IMR-90 (cell line): Measurements from ENCODE around the gene SLC17A9. TPM values are rescaled to one million over a fixed set of nuclear protein-coding genes. Genes with fewer than 3 reads are reported as not detected.

ENCODE experiments used
- ATAC-seq: fragments of 200-7000 bp; cut with Tn5 transposase; 2 replicates; pipeline ENCODE4 v1.9.1; 2020; ENCODE audit warnings: low read depth, mild to moderate bottlenecking, moderate library complexity
- BruUV-seq: library from RNA; stranded (reverse); fragments of 400-500 nt; replicated peaks from 2 replicates; lab custom pipeline; 2021; lab: Mats Ljungman, UMichigan
- CTCF ChIA-PET: fragments of 300-600 bp; formaldehyde crosslinking; extraction: SDS; loops from one replicate; lab custom pipeline; 2021; ENCODE audit warnings: antibody characterized with exemption; lab: Yijun Ruan, JAX
- POLR2A ChIA-PET: fragments of 300-600 bp; sonication (Branson Sonifier 250); formaldehyde crosslinking; loops from one replicate; lab custom pipeline; 2022; ENCODE audit warnings: antibody characterized with exemption; ENCODE audit not compliant: unreplicated experiment; lab: Charles Lee
- DNase-seq: peaks from one replicate; pipeline ENCODE4 v3.0.0; 2013
- H2AFZ ChIP-seq: replicated peaks from 2 replicates; pipeline ENCODE3; 2013; ENCODE audit warnings: low read length, mild to moderate bottlenecking; ENCODE audit not compliant: poor library complexity
- H2AK5ac ChIP-seq: 2 replicates; pipeline ENCODE4 v1.6.1; 2013; ENCODE audit warnings: low read depth, low read length, inconsistent platforms
- H2AK9ac ChIP-seq: replicated peaks from 2 replicates; pipeline ENCODE3; 2013; ENCODE audit warnings: mild to moderate bottlenecking, low read depth, low read length, moderate library complexity; ENCODE audit not compliant: poor library complexity
- H2BK120ac ChIP-seq: 2 replicates; pipeline ENCODE4 v1.6.1; 2013; ENCODE audit warnings: low read depth, low read length, inconsistent platforms
- H2BK15ac ChIP-seq: 3 replicates; pipeline ENCODE4 v1.6.1; 2013; ENCODE audit warnings: low read depth, low read length, inconsistent platforms
- H2BK20ac ChIP-seq: 2 replicates; pipeline ENCODE4 v1.6.1; 2013; ENCODE audit warnings: low read depth, mild to moderate bottlenecking, inconsistent platforms, low read length, moderate library complexity
- H2BK5ac ChIP-seq: 2 replicates; pipeline ENCODE4 v1.6.1; 2013; ENCODE audit warnings: mild to moderate bottlenecking, low read depth, low read length, inconsistent platforms; ENCODE audit not compliant: poor library complexity, severe bottlenecking
- H3K14ac ChIP-seq: replicated peaks from 2 replicates; pipeline ENCODE4 v1.6.1; 2013; ENCODE audit warnings: low read depth, low read length, inconsistent platforms
- H3K18ac ChIP-seq: 2 replicates; pipeline ENCODE4 v1.6.1; 2013; ENCODE audit warnings: low read depth, low read length, control low read depth
- H3K23ac ChIP-seq: 2 replicates; pipeline ENCODE4 v1.6.1; 2013; ENCODE audit warnings: low read depth, low read length, inconsistent platforms
- H3K27ac ChIP-seq: 2 replicates; pipeline ENCODE4 v1.5.1; 2013; ENCODE audit warnings: mild to moderate bottlenecking, control low read depth, low read length; ENCODE audit not compliant: insufficient read depth
- H3K27me3 ChIP-seq: 2 replicates; pipeline ENCODE4 v1.6.1; 2013; ENCODE audit warnings: low read length; ENCODE audit not compliant: control insufficient read depth, insufficient read depth
- H3K36me3 ChIP-seq: 2 replicates; pipeline ENCODE4 v1.6.1; 2013; ENCODE audit warnings: low read length, mixed read lengths; ENCODE audit not compliant: control insufficient read depth, insufficient read depth
- H3K4ac ChIP-seq: 2 replicates; pipeline ENCODE4 v1.6.1; 2013; ENCODE audit warnings: low read depth, low read length, inconsistent platforms
- H3K4me1 ChIP-seq: 2 replicates; pipeline ENCODE4 v1.6.1; 2013; ENCODE audit warnings: low read length, mixed read lengths; ENCODE audit not compliant: control insufficient read depth, insufficient read depth
- H3K4me2 ChIP-seq: 2 replicates; pipeline ENCODE4 v1.6.1; 2013; ENCODE audit warnings: low read depth, mild to moderate bottlenecking, control low read depth, low read length, moderate library complexity
- H3K4me3 ChIP-seq: 2 replicates; pipeline ENCODE4 v1.5.1; 2013; ENCODE audit warnings: low read depth, mild to moderate bottlenecking, control low read depth, low read length, moderate library complexity; ENCODE audit not compliant: insufficient read depth
- H3K56ac ChIP-seq: 2 replicates; pipeline ENCODE4 v1.6.1; 2013; ENCODE audit warnings: low read length, inconsistent platforms; ENCODE audit not compliant: insufficient read depth; ENCODE audit errors: extremely low read depth
- H3K79me1 ChIP-seq, 2 experiments: 2 replicates each; pipeline ENCODE4 v1.6.1; 2013; ENCODE audit warnings: low read length in 2 of 2, inconsistent platforms in 1 of 2, low read depth in 1 of 2
- H3K9ac ChIP-seq: 2 replicates; pipeline ENCODE4 v1.6.1; 2013; ENCODE audit warnings: low read depth, low read length, control low read depth
- H3K9me1 ChIP-seq: 2 replicates; pipeline ENCODE4 v1.6.1; 2013; ENCODE audit warnings: low read length, inconsistent platforms; ENCODE audit not compliant: insufficient read depth
- H3K9me3 ChIP-seq: 2 replicates; pipeline ENCODE4 v1.6.1; 2013; ENCODE audit warnings: low read length; ENCODE audit not compliant: control insufficient read depth, insufficient read depth
- H4K20me1 ChIP-seq: 2 replicates; pipeline ENCODE4 v1.6.1; 2013; ENCODE audit warnings: low read length, inconsistent platforms; ENCODE audit not compliant: insufficient read depth
- H4K5ac ChIP-seq: 2 replicates; pipeline ENCODE4 v1.6.1; 2013; ENCODE audit warnings: mild to moderate bottlenecking, low read depth, low read length, control low read depth
- H4K8ac ChIP-seq, 2 experiments: 2 replicates each; pipeline ENCODE4 v1.6.1; 2013; ENCODE audit warnings: low read depth in 2 of 2, low read length in 2 of 2, control low read depth in 1 of 2, inconsistent platforms in 1 of 2
- H4K91ac ChIP-seq: 2 replicates; pipeline ENCODE4 v1.6.1; 2013; ENCODE audit warnings: low read depth, low read length, inconsistent platforms; ENCODE audit not compliant: insufficient read depth
- MAZ ChIP-seq: IDR thresholded peaks from 2 replicates; pipeline ENCODE4 v1.6.1; 2012; ENCODE audit warnings: low read depth, mild to moderate bottlenecking, low read length, improper control_type of control experiment, moderate library complexity, borderline replicate concordance
- RFX5 ChIP-seq: IDR thresholded peaks from 2 replicates; pipeline ENCODE4 v1.8.0; 2012; ENCODE audit warnings: low read depth, mild to moderate bottlenecking, low read length, moderate library complexity
- WGBS, 2 experiments: methylation state at CpG; one replicate each; pipeline versions ENCODE4 v1.1.5 to v1.1.7; 2013; ENCODE audit warnings: missing lambda C conversion rate in 2 of 2; ENCODE audit not compliant: insufficient read length in 1 of 2; ENCODE audit errors: extremely low coverage in 2 of 2; 5-methylcytosine and 5-hydroxymethylcytosine counted together
- dilution Hi-C: fragments of 300-500 bp; cut with HindIII; formaldehyde crosslinking; loops from one replicate; pipeline ENCODE4 v1.14.3; 2018; ENCODE audit warnings: low sequenced_read_pairs; ENCODE audit not compliant: unreplicated experiment
- in situ Hi-C: fragments of 300-500 bp; cut with MboI; formaldehyde crosslinking; loops from 3 replicates; pipeline ENCODE4 v1.14.3; 2019; ENCODE audit warnings: low sequenced_read_pairs, inconsistent platforms, mixed read lengths
- intact Hi-C: fragments of 100-400 bp; cut with micrococcal nuclease; formaldehyde crosslinking; loops from 2 replicates; pipeline ENCODE4 v1.10.0; 2022
- polyA plus RNA-seq, 3 experiments: library from polyadenylated mRNA; depleted of rRNA; stranded (reverse); fragments of >200 nt; gene quantifications; 2 replicates each; pipeline ENCODE4 v1.2.3, GENCODE V29; 2012; ENCODE audit warnings: low replicate concordance in 1 of 3
- total RNA-seq: library from RNA; depleted of rRNA; stranded (reverse); fragments of >200 nt; gene quantifications from 2 replicates; pipeline ENCODE4 v1.2.3, GENCODE V29; 2012

The SLC17A9 gene
- total and polyA plus RNA-seq, 2 of the 4 experiments (the other 2 are of a cell fraction) = 2.2 to 14.4 TPM

GRCh38 chr20:62929051-62929538 is 23.4 kb upstream of the SLC17A9 start:
- CTCF ChIA-PET = no interaction called here
- no peak overlapping the region for H3K14ac ChIP-seq

More at GRCh38 chr20:62929051-62929538, 23.4 kb upstream of the SLC17A9 start:
- no peaks in the 10 kb centered on the region for H3K27me3 ChIP-seq
- peak overlapping the region; percentile 85 for H2AFZ ChIP-seq
- H3K56ac ChIP-seq = no peak overlapping the region; the same call in 1 of the 2 replicates
- H3K4ac ChIP-seq = peak overlapping the region; percentile 26; the same call in 1 of the 2 replicates
- peak overlapping the region; percentile 83 for H3K9ac ChIP-seq
- no peak overlapping the region for H3K23ac ChIP-seq
- no peak overlapping the region for H2BK15ac ChIP-seq
- dilution Hi-C loops = no loop called here
- H3K27ac ChIP-seq = peak overlapping the region; percentile 76
- peak overlapping the region in 1 of 2 experiments; percentile 67; a peak in 2 of 4 replicates for H4K8ac ChIP-seq
- no peak overlapping the region for H2AK5ac ChIP-seq
- POLR2A ChIA-PET = no interaction called here
- no peak overlapping the region for H2BK20ac ChIP-seq
- peak; percentile 76 for ATAC-seq
- peaks cover 4% of the 10 kb centered on the region for H3K36me3 ChIP-seq
- peaks cover 69% of the 10 kb centered on the region for H4K20me1 ChIP-seq
- no peak overlapping the region for H4K91ac ChIP-seq
- no peak overlapping the region for H2BK120ac ChIP-seq
- H3K9me3 ChIP-seq = no peaks in the 10 kb centered on the region
- H3K9me1 ChIP-seq = peaks cover 21% of the 10 kb centered on the region
- peaks cover 10 to 63% of the 10 kb centered on the region in 2 experiments for H3K79me1 ChIP-seq
- peaks cover 17% of the 10 kb centered on the region for H3K4me1 ChIP-seq
- intact Hi-C loops = no loop called here
- no peak overlapping the region for H3K18ac ChIP-seq
- no peak for TF ChIP-seq RFX5
- peak; percentile 54; the same call in 1 of the 2 replicates for TF ChIP-seq MAZ
- H3K4me3 ChIP-seq = peak overlapping the region; percentile 51
- peak overlapping the region; percentile 37 for H2BK5ac ChIP-seq
- H4K5ac ChIP-seq = peak overlapping the region; percentile 41; the same call in 1 of the 2 replicates
- in situ Hi-C loops = no loop called here
- H3K4me2 ChIP-seq = peak overlapping the region; percentile 87
- no CpG with 5 or more reads among the region's 44 CpGs for WGBS, 2 experiments
- peak overlapping the region; percentile 95 for H2AK9ac ChIP-seq
- BruUV-seq = no TSS peak
- DNase-seq = peak; percentile 58
